ENCODE results near the gene TUBB2B. TPM values are rescaled to one million over a fixed set of nuclear protein-coding genes. Genes with fewer than 3 reads are reported as not detected.

Gene TUBB2B
- total and polyA plus RNA-seq, 9 of the 15 experiments (the other 6 are each of a cell fraction or from before 2014, with no cell fraction given), result 0.11 to 9.7 (median 4.6) TPM

- in situ Hi-C loops (cut with MboI) (no loop called here), intact Hi-C loops (cut with micrococcal nuclease) (no loop called here)
- no peak for FAIRE-seq
- H3K27ac ChIP-seq (ENCODE audit: extremely low read depth, low read depth, low read length), result no peak overlapping the region
- H3K27me3 ChIP-seq (ENCODE audit: control insufficient read depth in 2 of 2, insufficient read depth in 2 of 2, low read length in 2 of 2), result peaks cover 4 to 6% of the 10 kb centered on the region in 2 experiments
- no peak overlapping the region for H2AFZ ChIP-seq (ENCODE audit: low read depth, low read length)
- no peak overlapping the region for H3K4me2 ChIP-seq (ENCODE audit: insufficient read depth, low read length)
- ChIA-PET CTCF (ENCODE audit: low intra/inter-chr PET ratio) (no interaction called here), POLR2A (interaction anchor here (1.0 to 2.4 kb wide), 7 partner anchors 10 to 54 kb away, joined by 3 to 9 read pairs (median 4); no protein-coding TSS in a partner anchor)
- H3K4me3 ChIP-seq, result no peak overlapping the region
- no peak for ATAC-seq
- H3K9me3 ChIP-seq (replicated peaks; ENCODE audit: control insufficient read depth, insufficient read depth, low read depth, low read length), result no peaks in the 10 kb centered on the region
- WGBS (ENCODE audit: insufficient coverage, low coverage, missing lambda C conversion rate), result 79% methylated on average over 2 of the region's 2 CpGs
- no TSS peak for BruUV-seq (replicated peaks)
- H3K4me1 ChIP-seq (replicated peaks in 1 of 2; ENCODE audit: control insufficient read depth in 2 of 2, insufficient read depth in 2 of 2, low read length in 2 of 2), result peaks cover 30 to 37% of the 10 kb centered on the region in 2 experiments
- no peaks in the 10 kb centered on the region for H3K36me3 ChIP-seq (ENCODE audit: control insufficient read depth, insufficient read depth, low read length)
- no peaks in the 10 kb centered on the region for H3K9me1 ChIP-seq (ENCODE audit: control insufficient read depth, insufficient read depth, low read length)
- DNase-seq (ENCODE audit: extremely low read depth in 1 of 4, low spot score in 3 of 4), result no peak
- H3K79me2 ChIP-seq (ENCODE audit: control insufficient read depth, insufficient read depth, low read length), result no peaks in the 10 kb centered on the region
- H4K20me1 ChIP-seq (replicated peaks; ENCODE audit: control insufficient read depth, insufficient read depth, low read length), result no peaks in the 10 kb centered on the region
- H3K9ac ChIP-seq (ENCODE audit: insufficient read depth in 1 of 2, low read depth in 2 of 2, low read length in 2 of 2), result no peak overlapping the region
- TF ChIP-seq CEBPG (CRISPR knock-in tag; IDR thresholded peaks at IDR 0.05) (no peak), CEBPG (tag; conservative IDR thresholded peaks at IDR 0.05 in 1 of 2, IDR thresholded peaks at IDR 0.05 in 1 of 2) (0 out of 4 replicates have a peak, but pooled peaks have one; percentile 16 to 18), MGA (IDR thresholded peaks at IDR 0.05) (no peak), ZNF512 (tag; IDR thresholded peaks at IDR 0.05) (0 out of 2 replicates have a peak, but pooled peaks have one; percentile 31), RBBP5 (IDR thresholded peaks at IDR 0.05; ENCODE audit: borderline replicate concordance, insufficient read depth, low read length, poor library complexity, severe bottlenecking) (no peak), MTA2 (IDR thresholded peaks at IDR 0.05; ENCODE audit: low read depth) (no peak), ADNP (tag; IDR thresholded peaks at IDR 0.05) (0 out of 2 replicates have a peak, but pooled peaks have one; percentile 68), ETV5 (CRISPR knock-in tag; IDR thresholded peaks at IDR 0.05; ENCODE audit: low read depth) (no peak), CEBPB (tag; IDR thresholded peaks at IDR 0.05) (peak; percentile 47; the same call in 1 of the 2 replicates), ZNF232 (CRISPR knock-in tag; IDR thresholded peaks at IDR 0.05) (no peak)
Observed at GRCh38 chr6:3213334-3213695, 14.1 kb downstream of the TUBB2B start.
